H1 (cell line): Measurements from ENCODE around the gene GPRIN1. TPM values are rescaled to one million over a fixed set of nuclear protein-coding genes. Genes with fewer than 3 reads are reported as not detected.

ENCODE experiments used
- CTCF ChIA-PET: fragments of 300-600 bp; sonication (Branson Sonifier 250); formaldehyde crosslinking; loops from one replicate; lab custom pipeline; 2021; ENCODE audit not compliant: partially characterized antibody; lab: Charles Lee
- POLR2A ChIA-PET: fragments of 300-600 bp; sonication (Branson Sonifier 250); formaldehyde crosslinking; loops from one replicate; lab custom pipeline; 2021; ENCODE audit warnings: inconsistent platforms; ENCODE audit not compliant: partially characterized antibody; lab: Charles Lee
- DNase-seq, 2 experiments: peaks; one replicate each; pipeline versions ENCODE4 v3.0.0 to v3.0.0-alpha.2; 2010 to 2022; ENCODE audit warnings: low spot score in 2 of 2, low read depth in 1 of 2, mixed read lengths in 1 of 2
- FAIRE-seq: peaks from 2 replicates; lab custom pipeline; 2011; peaks lifted over from hg19 to GRCh38; lab: Jason Lieb, UNC
- H2AFZ ChIP-seq: 2 replicates; pipeline ENCODE4 v1.8.1; 2012; ENCODE audit warnings: low read length, inconsistent platforms
- H2AK5ac ChIP-seq: 2 replicates; pipeline ENCODE4 v1.6.1; 2013; ENCODE audit warnings: low read depth, low read length
- H2BK120ac ChIP-seq: replicated peaks from 2 replicates; pipeline ENCODE3; 2013; ENCODE audit warnings: low read depth, low read length, inconsistent platforms
- H2BK12ac ChIP-seq: 2 replicates; pipeline ENCODE4 v1.6.1; 2013; ENCODE audit warnings: low read depth, low read length
- H2BK15ac ChIP-seq: 2 replicates; pipeline ENCODE4 v1.6.1; 2013; ENCODE audit warnings: low read length
- H2BK20ac ChIP-seq: 2 replicates; pipeline ENCODE4 v1.6.1; 2013; ENCODE audit warnings: low read length
- H2BK5ac ChIP-seq: 2 replicates; pipeline ENCODE4 v1.6.1; 2013; ENCODE audit warnings: low read depth, low read length
- H3K14ac ChIP-seq: 2 replicates; pipeline ENCODE4 v1.6.1; 2013; ENCODE audit warnings: inconsistent platforms; ENCODE audit not compliant: insufficient read length
- H3K18ac ChIP-seq: 2 replicates; pipeline ENCODE4 v1.6.1; 2013; ENCODE audit warnings: low read length; ENCODE audit errors: extremely low read depth
- H3K23ac ChIP-seq: 2 replicates; pipeline ENCODE4 v1.6.1; 2013; ENCODE audit warnings: inconsistent platforms; ENCODE audit not compliant: insufficient read length
- H3K23me2 ChIP-seq: 2 replicates; pipeline ENCODE4 v1.6.1; 2013; ENCODE audit warnings: low read depth, low read length
- H3K27ac ChIP-seq: 2 replicates; pipeline ENCODE4 v1.6.1; 2011; ENCODE audit warnings: low read depth, low read length, inconsistent platforms
- H3K27me3 ChIP-seq, 4 experiments: replicated peaks in 1 of 4; 1 replicate in 1 of 4; 2 replicates in 3 of 4; pipeline versions ENCODE4 v1.6.1 to v1.8.1; 2011 to 2013; ENCODE audit warnings: low read length in 3 of 4, mild to moderate bottlenecking in 3 of 4, inconsistent platforms in 2 of 4, mixed read lengths in 2 of 4, moderate library complexity in 1 of 4; ENCODE audit not compliant: control insufficient read depth in 3 of 4, insufficient read depth in 3 of 4; ENCODE audit errors: extremely low read depth in 1 of 4
- H3K36me3 ChIP-seq, 4 experiments: 2 replicates each; pipeline versions ENCODE4 v1.6.1 to v1.8.1; 2011 to 2013; ENCODE audit warnings: mild to moderate bottlenecking in 4 of 4, low read length in 3 of 4, moderate library complexity in 2 of 4, control low read depth in 1 of 4, inconsistent platforms in 1 of 4; ENCODE audit not compliant: insufficient read depth in 4 of 4, control insufficient read depth in 2 of 4
- H3K4ac ChIP-seq: replicated peaks from 2 replicates; pipeline ENCODE3; 2013; ENCODE audit warnings: low read length, low read depth, mixed read lengths, inconsistent platforms; ENCODE audit not compliant: insufficient read length
- H3K4me1 ChIP-seq, 4 experiments: replicated peaks in 1 of 4; 1 replicate in 1 of 4; 2 replicates in 3 of 4; pipeline versions ENCODE4 v1.6.1 to v1.8.1; 2011 to 2013; ENCODE audit warnings: low read length in 3 of 4, inconsistent platforms in 2 of 4, mixed read lengths in 1 of 4; ENCODE audit not compliant: insufficient read depth in 4 of 4, control insufficient read depth in 3 of 4
- H3K4me2 ChIP-seq, 2 experiments: 2 replicates each; pipeline versions ENCODE4 v1.6.1 to v1.8.1; 2011 to 2013; ENCODE audit warnings: low read depth in 2 of 2, low read length in 2 of 2, control low read depth in 1 of 2, inconsistent platforms in 1 of 2, mild to moderate bottlenecking in 1 of 2; ENCODE audit not compliant: insufficient read depth in 1 of 2
- H3K4me3 ChIP-seq, 4 experiments: fragments of 200-600, 300-600 bp in 1 of 4; sonication (generic), shearing (Covaris generic), sonication (Bioruptor Twin) in 1 of 4; 2 replicates each; pipeline versions ENCODE4 v1.5.1 to v1.8.1; 2011 to 2016; ENCODE audit warnings: low read length in 4 of 4, low read depth in 3 of 4, control low read depth in 2 of 4, inconsistent platforms in 2 of 4, mild to moderate bottlenecking in 2 of 4, mixed read lengths in 1 of 4, moderate library complexity in 1 of 4; ENCODE audit not compliant: insufficient read depth in 2 of 4; ENCODE audit errors: extremely low read depth in 1 of 4
- H3K56ac ChIP-seq: replicated peaks from 2 replicates; pipeline ENCODE3; 2013; ENCODE audit warnings: low read depth, mild to moderate bottlenecking, mixed read lengths, low read length, inconsistent platforms; ENCODE audit not compliant: insufficient read length
- H3K79me1 ChIP-seq: 2 replicates; pipeline ENCODE4 v1.6.1; 2013; ENCODE audit warnings: low read depth, low read length, control low read depth
- H3K79me2 ChIP-seq, 2 experiments: 2 replicates each; pipeline versions ENCODE4 v1.6.1 to v1.8.1; 2012 to 2013; ENCODE audit warnings: low read length in 2 of 2, mild to moderate bottlenecking in 2 of 2, inconsistent platforms in 1 of 2; ENCODE audit not compliant: insufficient read depth in 2 of 2, control insufficient read depth in 1 of 2
- H3K9ac ChIP-seq, 4 experiments: replicated peaks in 1 of 4; 1 replicate in 1 of 4; 2 replicates in 3 of 4; pipeline versions ENCODE4 v1.6.1 to v1.8.1; 2011 to 2013; ENCODE audit warnings: low read depth in 3 of 4, low read length in 3 of 4, control low read depth in 2 of 4, mild to moderate bottlenecking in 2 of 4, moderate library complexity in 2 of 4, inconsistent platforms in 1 of 4; ENCODE audit errors: extremely low read depth in 1 of 4
- H3K9me3 ChIP-seq, 2 experiments: 2 replicates each; pipeline versions ENCODE4 v1.6.1 to v1.8.1; 2012 to 2013; ENCODE audit warnings: mild to moderate bottlenecking in 2 of 2, moderate library complexity in 2 of 2, control low read depth in 1 of 2, inconsistent platforms in 1 of 2, low read depth in 1 of 2, low read length in 1 of 2, mixed read lengths in 1 of 2; ENCODE audit not compliant: insufficient read depth in 2 of 2
- H4K20me1 ChIP-seq, 2 experiments: replicated peaks in 1 of 2; 2 replicates each; pipeline versions ENCODE3 to v1.8.1; 2011 to 2013; ENCODE audit warnings: inconsistent platforms in 2 of 2, low read length in 2 of 2, mild to moderate bottlenecking in 1 of 2; ENCODE audit not compliant: insufficient read depth in 2 of 2, control insufficient read depth in 1 of 2
- H4K5ac ChIP-seq: 2 replicates; pipeline ENCODE4 v1.6.1; 2013; ENCODE audit warnings: low read length, low read depth, mixed read lengths, inconsistent platforms; ENCODE audit not compliant: insufficient read length
- H4K8ac ChIP-seq: 2 replicates; pipeline ENCODE4 v1.8.0; 2013; ENCODE audit warnings: mild to moderate bottlenecking, moderate library complexity, low read length, inconsistent platforms; ENCODE audit not compliant: insufficient read depth; ENCODE audit errors: extremely low read depth
- H4K91ac ChIP-seq: replicated peaks from 2 replicates; pipeline ENCODE3; 2013; ENCODE audit warnings: low read length, mixed read lengths, inconsistent platforms; ENCODE audit not compliant: insufficient read length
- EP300 ChIP-seq, 2 experiments: IDR thresholded peaks; 1 replicate in 1 of 2; 2 replicates in 1 of 2; pipeline ENCODE4 v1.6.1; 2011 to 2012; ENCODE audit warnings: low read depth in 2 of 2, low read length in 2 of 2, mild to moderate bottlenecking in 2 of 2, borderline replicate concordance in 1 of 2, inconsistent platforms in 1 of 2, moderate library complexity in 1 of 2
- KDM4A ChIP-seq: IDR thresholded peaks from one replicate; pipeline ENCODE4 v1.7.1; 2012; ENCODE audit warnings: low read depth, mild to moderate bottlenecking, moderate library complexity, low read length, inconsistent platforms; ENCODE audit not compliant: severe bottlenecking
- MAFK ChIP-seq: IDR thresholded peaks from 2 replicates; pipeline ENCODE4 v1.6.1; 2012; ENCODE audit warnings: low read depth, mild to moderate bottlenecking, improper control_type of control experiment, low read length
- WGBS, 2 experiments: shearing (Covaris generic) in 1 of 2; methylation state at CpG; one replicate each; pipeline versions ENCODE4 v1.1.6 to v1.1.7; 2013 to 2015; ENCODE audit warnings: low lambda C conversion rate in 2 of 2, mixed read lengths in 2 of 2, inconsistent platforms in 1 of 2, low coverage in 1 of 2, missing lambda C conversion rate in 1 of 2; ENCODE audit not compliant: insufficient replicate concordance in 2 of 2, insufficient coverage in 1 of 2, insufficient read length in 1 of 2; ENCODE audit errors: extremely low coverage in 1 of 2, missing lambda C conversion rate in 1 of 2; 5-methylcytosine and 5-hydroxymethylcytosine counted together
- polyA plus RNA-seq, 7 experiments: library from polyadenylated mRNA; depleted of rRNA in 3 of 7; stranded (reverse) in 5 of 7; unstranded in 2 of 7; fragments of >200 nt in 5 of 7; fragments of 200-250 nt in 2 of 7; gene quantifications; 1 replicate in 5 of 7; 2 replicates in 1 of 7; 4 replicates in 1 of 7; pipeline versions ENCODE4 v1.2.1 to v1.2.3, GENCODE V29; 2011 to 2013; ENCODE audit warnings: missing spikeins in 2 of 7, mixed read lengths in 2 of 7
- total RNA-seq: library from RNA; stranded (reverse); fragmentation: NEBNext Ultra II Directional; extraction: Animal tissue kit (Norgen Biotek cat#: 25700); gene quantifications from 2 replicates; pipeline ENCODE4 v1.2.1, GENCODE V29; 2021

Gene GPRIN1
- total and polyA plus RNA-seq, 2 of the 8 experiments (the other 6 are each of a cell fraction or from before 2014, with no cell fraction given): 3.3 to 12.0 TPM

GRCh38 chr5:176625966-176626875 is 16.3 kb upstream of the GPRIN1 start:
- FAIRE-seq: no peak
- no peak for TF ChIP-seq MAFK
- no peak for TF ChIP-seq KDM4A
- no peak for TF ChIP-seq EP300 (IDR thresholded peaks at IDR 0.05; ENCODE audit: borderline replicate concordance in 1 of 2, low read depth in 2 of 2, low read length in 2 of 2)

More at GRCh38 chr5:176625966-176626875, 16.3 kb upstream of the GPRIN1 start:
- no peak overlapping the region for H2BK20ac ChIP-seq
- H3K27ac ChIP-seq: no peak overlapping the region; the same call in 1 of the 2 replicates
- H3K79me1 ChIP-seq: no peaks in the 10 kb centered on the region
- no peak for DNase-seq
- H3K4me2 ChIP-seq: no peak overlapping the region
- H2BK15ac ChIP-seq: no peak overlapping the region
- H4K20me1 ChIP-seq: peaks cover 0 to 4% of the 10 kb centered on the region in 2 experiments
- WGBS, 2 experiments: 78% methylated on average over 22 of the region's 25 CpGs; no CpG with 5 or more reads in 1 of the 2 experiments
- no peak overlapping the region for H2BK5ac ChIP-seq
- no peaks in the 10 kb centered on the region for H3K9me3 ChIP-seq
- H2BK12ac ChIP-seq: no peak overlapping the region
- no peaks in the 10 kb centered on the region for H3K36me3 ChIP-seq
- H2BK120ac ChIP-seq: no peak overlapping the region
- H3K23me2 ChIP-seq: peaks cover 16% of the 10 kb centered on the region
- no peak overlapping the region for H3K14ac ChIP-seq
- H2AK5ac ChIP-seq: no peak overlapping the region
- H3K4me3 ChIP-seq: no peak overlapping the region
- H3K18ac ChIP-seq: no peak overlapping the region
- H3K4ac ChIP-seq: no peak overlapping the region
- H3K9ac ChIP-seq: no peak overlapping the region
- H4K5ac ChIP-seq: no peak overlapping the region
- no peak overlapping the region for H3K56ac ChIP-seq
- ChIA-PET POLR2A (interaction anchor here (0.7 to 1.9 kb wide), 2 partner anchors 13 to 17 kb away, joined by 3 to 6 read pairs; no protein-coding TSS in a partner anchor), CTCF (interaction anchor here (0.7 to 1.9 kb wide), 3 partner anchors 30 to 47 kb away, joined by 3 to 7 read pairs (median 5); no protein-coding TSS in a partner anchor)
- no peak overlapping the region for H2AFZ ChIP-seq
- peaks cover 7 to 30% (median 11%) of the 10 kb centered on the region in 4 experiments for H3K4me1 ChIP-seq
- no peak overlapping the region for H4K91ac ChIP-seq
- H3K23ac ChIP-seq: no peak overlapping the region
- H3K79me2 ChIP-seq: no peaks in the 10 kb centered on the region
- no peak overlapping the region for H4K8ac ChIP-seq
- peaks cover 2 to 36% (median 27%) of the 10 kb centered on the region in 4 experiments for H3K27me3 ChIP-seq
